VCaP (cell line): ENCODE results near the gene VENTX.

Experiments
- H3K27ac ChIP-seq: fragments of 450-650 bp; 2 replicates; pipeline ENCODE4 v1.5.1; 2017
- CTCF ChIP-seq: fragments of 450-650 bp; conservative IDR thresholded peaks from 2 replicates; pipeline ENCODE4 v1.5.1; 2017; ENCODE audit warnings: mild to moderate bottlenecking, moderate library complexity

VENTX gene

GRCh38 chr10:133270204-133270603 lies 32.5 kb downstream of the VENTX start:
- H3K27ac ChIP-seq = no peak overlapping the region
- TF ChIP-seq CTCF = no peak

GRCh38 chr10:133270773-133271297 lies 33.2 kb downstream of the VENTX start:
- no peak for TF ChIP-seq CTCF
- H3K27ac ChIP-seq = no peak overlapping the region

- H3K27ac ChIP-seq = no peak overlapping the region
- no peak for TF ChIP-seq CTCF
These were observed 34.1 kb downstream of the VENTX start for GRCh38 chr10:133271521-133272300.

- no peak for TF ChIP-seq CTCF
- H3K27ac ChIP-seq = no peak overlapping the region
These were observed 34.8 kb downstream of the VENTX start for GRCh38 chr10:133272301-133272963.

- no peak for TF ChIP-seq CTCF
- H3K27ac ChIP-seq = no peak overlapping the region
These were observed 35.3 kb downstream of the VENTX start for GRCh38 chr10:133272964-133273420.

- no peak overlapping the region for H3K27ac ChIP-seq
- no peak for TF ChIP-seq CTCF
These were observed 36.0 kb downstream of the VENTX start for GRCh38 chr10:133273534-133274143.
